Keratinocyte (primary cell): ENCODE measurements around the gene COL16A1. TPM values are rescaled to one million over a fixed set of nuclear protein-coding genes. Genes with fewer than 3 reads are reported as not detected.

Source experiments
- DNase-seq: peaks from one replicate; pipeline ENCODE4 v3.0.0-alpha.2; 2011; ENCODE audit warnings: low read depth, missing footprints, low spot score
- FAIRE-seq: peaks from 2 replicates; lab custom pipeline; 2011; peaks lifted over from hg19 to GRCh38; lab: Jason Lieb, UNC
- H2AFZ ChIP-seq: 2 replicates; pipeline ENCODE4 v1.6.0; 2012; ENCODE audit warnings: low read length, control low read depth, inconsistent platforms; ENCODE audit not compliant: control insufficient read depth
- H3K27ac ChIP-seq: 2 replicates; pipeline ENCODE4 v1.5.1; 2011; ENCODE audit warnings: low read length; ENCODE audit not compliant: control insufficient read depth, insufficient read depth
- H3K27me3 ChIP-seq: 3 replicates; pipeline ENCODE4 v1.6.0; 2011; ENCODE audit warnings: low read length; ENCODE audit not compliant: control insufficient read depth, insufficient read depth; ENCODE audit errors: extremely low read depth
- H3K36me3 ChIP-seq, 2 experiments: 2 replicates in 1 of 2; 3 replicates in 1 of 2; pipeline ENCODE4 v1.5.1; 2011; ENCODE audit warnings: low read length in 2 of 2, mild to moderate bottlenecking in 1 of 2; ENCODE audit not compliant: control insufficient read depth in 2 of 2, insufficient read depth in 2 of 2; ENCODE audit errors: extremely low read depth in 1 of 2
- H3K4me1 ChIP-seq: 3 replicates; pipeline ENCODE4 v1.5.1; 2011; ENCODE audit warnings: low read length; ENCODE audit not compliant: control insufficient read depth, insufficient read depth; ENCODE audit errors: extremely low read depth
- H3K4me2 ChIP-seq: 3 replicates; pipeline ENCODE4 v1.6.0; 2011; ENCODE audit warnings: low read depth, low read length; ENCODE audit not compliant: control insufficient read depth, insufficient read depth; ENCODE audit errors: extremely low read depth
- H3K4me3 ChIP-seq, 3 experiments: fragments of 200-600 bp in 1 of 3; sonication (generic) in 1 of 3; 2 replicates in 2 of 3; 3 replicates in 1 of 3; pipeline ENCODE4 v1.5.1; 2011 to 2016; ENCODE audit warnings: low read length in 3 of 3, mild to moderate bottlenecking in 3 of 3, control low read depth in 2 of 3, inconsistent platforms in 1 of 3, low read depth in 1 of 3, mixed read lengths in 1 of 3, mixed run types in 1 of 3, moderate library complexity in 1 of 3; ENCODE audit not compliant: control insufficient read depth in 2 of 3, insufficient read depth in 2 of 3; ENCODE audit errors: extremely low read depth in 1 of 3
- H3K79me2 ChIP-seq: 2 replicates; pipeline ENCODE4 v1.6.0; 2012; ENCODE audit warnings: low read length; ENCODE audit not compliant: control insufficient read depth, insufficient read depth
- H3K9ac ChIP-seq: 3 replicates; pipeline ENCODE4 v1.6.0; 2011; ENCODE audit warnings: low read length; ENCODE audit not compliant: control insufficient read depth, insufficient read depth; ENCODE audit errors: extremely low read depth
- H3K9me1 ChIP-seq: 3 replicates; pipeline ENCODE4 v1.6.0; 2011; ENCODE audit warnings: low read length; ENCODE audit not compliant: control insufficient read depth, insufficient read depth; ENCODE audit errors: extremely low read depth
- H3K9me3 ChIP-seq: 2 replicates; pipeline ENCODE4 v1.5.1; 2012; ENCODE audit warnings: low read depth, low read length; ENCODE audit not compliant: control insufficient read depth
- H4K20me1 ChIP-seq: 3 replicates; pipeline ENCODE4 v1.6.0; 2011; ENCODE audit warnings: low read length; ENCODE audit not compliant: control insufficient read depth, insufficient read depth; ENCODE audit errors: extremely low read depth
- EZH2 ChIP-seq: IDR thresholded peaks from one replicate; pipeline ENCODE4 v1.6.1; 2012; ENCODE audit warnings: inconsistent platforms, mild to moderate bottlenecking, low read length, moderate library complexity
- dilution Hi-C: fragments of 300-500 bp; cut with MboI; formaldehyde crosslinking; loops from one replicate; pipeline ENCODE4 v1.7.0; 2020; ENCODE audit warnings: low sequenced_read_pairs; ENCODE audit not compliant: extremely low pct_ligation_motif_present
- polyA plus RNA-seq, 5 experiments: library from polyadenylated mRNA; depleted of rRNA in 3 of 5; stranded (reverse) in 3 of 5; stranded (forward) in 1 of 5; unstranded in 1 of 5; fragments of >200 nt; gene quantifications; 1 replicate in 1 of 5; 2 replicates in 3 of 5; 3 replicates in 1 of 5; pipeline versions ENCODE4 v1.2.1 to v1.2.3, GENCODE V29; 2011 to 2012; ENCODE audit warnings: missing spikeins in 2 of 5, low read depth in 1 of 5, low replicate concordance in 1 of 5
- TF ChIP-seq, protein P1 (sequence below), 3 experiments: IDR thresholded peaks in 1 of 3; conservative IDR thresholded peaks in 1 of 3; optimal IDR thresholded peaks in 1 of 3; 2 replicates in 2 of 3; 3 replicates in 1 of 3; pipeline versions ENCODE3 to v1.5.1; 2011; ENCODE audit warnings: low read length in 3 of 3, mild to moderate bottlenecking in 3 of 3, moderate library complexity in 2 of 3, control low read depth in 1 of 3, inconsistent platforms in 1 of 3; ENCODE audit not compliant: insufficient read depth in 2 of 3; ENCODE audit errors: extremely low read depth in 1 of 3

COL16A1 gene
- polyA plus RNA-seq, 1 donor (not counting 4 experiments of a cell fraction or from before 2014, with no cell fraction given), result 43.4 TPM

DNA sequence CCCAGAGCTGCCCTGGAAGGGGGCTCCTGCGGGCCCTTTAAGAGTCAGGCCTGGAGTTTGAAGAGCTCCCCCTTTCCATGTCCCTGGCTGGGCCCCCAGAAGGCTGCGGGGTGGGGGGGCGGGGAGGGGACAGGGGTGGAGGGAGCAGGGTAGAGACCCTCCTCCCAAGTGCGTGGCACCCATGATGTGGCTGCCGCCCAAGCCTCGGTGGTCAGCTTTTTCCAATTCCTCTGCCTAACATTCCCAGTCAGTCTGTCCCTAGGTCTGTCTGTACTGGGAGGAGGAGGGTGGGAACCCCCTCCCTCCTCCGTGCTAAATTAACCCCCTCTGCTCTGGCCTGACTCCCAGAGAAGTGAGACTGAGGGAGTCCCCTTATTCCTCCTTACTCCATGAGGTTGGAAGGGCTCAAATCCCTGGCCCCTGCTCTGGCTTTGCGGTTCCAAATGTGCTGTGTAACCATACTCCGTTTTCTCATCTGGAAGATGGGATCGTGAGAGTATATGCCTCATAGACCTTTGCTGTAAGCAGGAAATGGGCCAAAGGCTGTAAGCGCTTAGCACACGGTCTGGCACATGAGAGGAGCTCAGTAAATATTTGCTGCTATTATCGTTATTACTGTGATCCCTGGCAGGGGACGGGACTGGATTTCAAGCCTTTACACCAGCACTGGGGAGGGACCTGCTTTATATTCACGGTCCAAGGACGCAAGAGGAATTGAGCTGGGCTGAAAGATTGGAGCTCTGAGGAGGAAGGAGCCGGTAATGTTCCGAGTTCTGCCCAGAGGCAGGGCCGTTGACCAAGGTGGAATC is 658 bp upstream of the COL16A1 start:
- Histone ChIP-seq H4K20me1 (no peaks in the 10 kb centered on the region), H3K9me3 (no peaks in the 10 kb centered on the region), H3K79me2 (peaks cover 26% of the 10 kb centered on the region), H3K4me2 (peak overlapping the region; percentile 86), H3K9ac (peak overlapping the region; percentile 79), H3K36me3 (peaks cover 3 to 10% of the 10 kb centered on the region in 2 experiments), H3K27ac (peak overlapping the region; percentile 96), H3K27me3 (no peaks in the 10 kb centered on the region), H3K4me1 (peaks cover 57% of the 10 kb centered on the region), H3K4me3 (peak overlapping the region; percentile 45 to 66 (median 65)), H2AFZ (peak overlapping the region; percentile 50), H3K9me1 (no peaks in the 10 kb centered on the region)
- peak; percentile 91 for FAIRE-seq
- dilution Hi-C loops, result no loop called here
- no peak for TF ChIP-seq EZH2
- TF ChIP-seq, protein P1, sequence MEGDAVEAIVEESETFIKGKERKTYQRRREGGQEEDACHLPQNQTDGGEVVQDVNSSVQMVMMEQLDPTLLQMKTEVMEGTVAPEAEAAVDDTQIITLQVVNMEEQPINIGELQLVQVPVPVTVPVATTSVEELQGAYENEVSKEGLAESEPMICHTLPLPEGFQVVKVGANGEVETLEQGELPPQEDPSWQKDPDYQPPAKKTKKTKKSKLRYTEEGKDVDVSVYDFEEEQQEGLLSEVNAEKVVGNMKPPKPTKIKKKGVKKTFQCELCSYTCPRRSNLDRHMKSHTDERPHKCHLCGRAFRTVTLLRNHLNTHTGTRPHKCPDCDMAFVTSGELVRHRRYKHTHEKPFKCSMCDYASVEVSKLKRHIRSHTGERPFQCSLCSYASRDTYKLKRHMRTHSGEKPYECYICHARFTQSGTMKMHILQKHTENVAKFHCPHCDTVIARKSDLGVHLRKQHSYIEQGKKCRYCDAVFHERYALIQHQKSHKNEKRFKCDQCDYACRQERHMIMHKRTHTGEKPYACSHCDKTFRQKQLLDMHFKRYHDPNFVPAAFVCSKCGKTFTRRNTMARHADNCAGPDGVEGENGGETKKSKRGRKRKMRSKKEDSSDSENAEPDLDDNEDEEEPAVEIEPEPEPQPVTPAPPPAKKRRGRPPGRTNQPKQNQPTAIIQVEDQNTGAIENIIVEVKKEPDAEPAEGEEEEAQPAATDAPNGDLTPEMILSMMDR (optimal IDR thresholded peaks at IDR 0.05 in 1 of 3, IDR thresholded peaks at IDR 0.05 in 1 of 3, conservative IDR thresholded peaks at IDR 0.05 in 1 of 3; ENCODE audit: extremely low read depth in 1 of 3, insufficient read depth in 2 of 3, low read length in 3 of 3), result no peak
- DNase-seq, result no peak

DNA sequence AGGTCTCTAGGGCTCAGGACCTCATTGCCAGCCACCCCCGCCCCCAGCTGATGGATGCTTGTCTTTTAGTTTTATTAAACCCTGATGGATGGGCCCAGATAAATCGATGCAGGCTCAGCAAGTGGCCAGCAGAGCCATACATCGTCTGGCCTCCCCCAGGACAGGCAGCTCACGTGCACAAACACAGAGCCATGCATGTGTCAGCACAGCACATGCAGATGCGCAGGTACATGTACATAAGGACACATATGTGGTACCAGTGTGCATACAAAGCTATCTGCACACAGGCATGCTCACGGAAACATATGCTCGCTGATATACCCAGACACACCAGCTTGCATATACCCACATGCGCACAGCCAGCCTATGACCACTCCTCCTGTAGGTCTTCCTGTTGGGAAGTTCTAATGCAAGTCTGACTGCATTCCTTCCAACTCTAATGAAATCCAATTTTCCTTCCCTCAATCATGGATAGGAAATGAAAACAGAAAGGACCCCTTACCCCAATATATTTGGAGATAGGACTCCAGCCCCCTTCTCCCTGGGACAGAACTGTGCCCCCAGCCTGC is 897 bp downstream of the COL16A1 start:
- H2AFZ ChIP-seq, result no peak overlapping the region
- H3K27ac ChIP-seq, result peak overlapping the region; percentile 96
- peak overlapping the region; percentile 72 for H3K4me2 ChIP-seq
- H3K4me1 ChIP-seq, result peaks cover 61% of the 10 kb centered on the region
- no peaks in the 10 kb centered on the region for H4K20me1 ChIP-seq
- H3K4me3 ChIP-seq, result peak overlapping the region; percentile 65 to 72 (median 66)
- no peaks in the 10 kb centered on the region for H3K27me3 ChIP-seq
- H3K9me3 ChIP-seq, result no peaks in the 10 kb centered on the region
- peak; percentile 50 for DNase-seq
- peaks cover 13 to 21% of the 10 kb centered on the region in 2 experiments for H3K36me3 ChIP-seq
- peak overlapping the region; percentile 79 for H3K9ac ChIP-seq
- peak; percentile 90 for FAIRE-seq
- TF ChIP-seq, protein P1 (optimal IDR thresholded peaks at IDR 0.05 in 1 of 3, IDR thresholded peaks at IDR 0.05 in 1 of 3, conservative IDR thresholded peaks at IDR 0.05 in 1 of 3; ENCODE audit: extremely low read depth in 1 of 3, insufficient read depth in 2 of 3, low read length in 3 of 3), result no peak
- no peak for TF ChIP-seq EZH2
- H3K9me1 ChIP-seq, result no peaks in the 10 kb centered on the region
- H3K79me2 ChIP-seq, result peaks cover 27% of the 10 kb centered on the region
- dilution Hi-C loops, result no loop called here
